SK-N-DZ (cell line): ENCODE data around the gene NLGN2.

ENCODE experiments used
- DNase-seq: peaks from one replicate; pipeline ENCODE4 v3.0.0-alpha.2; 2015; ENCODE audit warnings: low spot score

Gene NLGN2

GRCh38 chr17:7392696-7393612 lies 14.7 kb upstream of the NLGN2 start:
- no peak for DNase-seq

GRCh38 chr17:7393613-7394451 lies 13.8 kb upstream of the NLGN2 start:
- no peak for DNase-seq

GRCh38 chr17:7394452-7395191 lies 13.0 kb upstream of the NLGN2 start, which contains the start of gene PLSCR3:
TSS of gene PLSCR3 (minus strand) at chr17:7394525. CDS start at chr17:7394110, 415 bp downstream.
- DNase-seq: peak; percentile 90

- DNase-seq: no peak
These were observed 11.5 kb upstream of the NLGN2 start for GRCh38 chr17:7396147-7396546.

GRCh38 chr17:7398612-7399011 lies 9.0 kb upstream of the NLGN2 start:
- no peak for DNase-seq

GRCh38 chr17:7403043-7403726 lies 4.5 kb upstream of the NLGN2 start:
- no peak for DNase-seq

- no peak for DNase-seq
These were observed 4.0 kb upstream of the NLGN2 start for GRCh38 chr17:7403727-7403976.

- peak; percentile 100 for DNase-seq
These were observed 3.5 kb upstream of the NLGN2 start, which contains the start of gene TMEM256 for GRCh38 chr17:7403977-7404736. TSS of gene TMEM256 (minus strand) at chr17:7404097. CDS start at chr17:7404084, 13 bp downstream.

- DNase-seq: no peak
These were observed 2.8 kb upstream of the NLGN2 start for GRCh38 chr17:7404737-7405349.

- DNase-seq: no peak
These were observed 2.1 kb upstream of the NLGN2 start for GRCh38 chr17:7405350-7406234.

GRCh38 chr17:7406235-7406825 lies 1.3 kb upstream of the NLGN2 start:
- DNase-seq: no peak

- no peak for DNase-seq
These were observed 563 bp upstream of the NLGN2 start for GRCh38 chr17:7407082-7407481.

GRCh38 chr17:7408252-7408727 lies 645 bp downstream of the NLGN2 start:
- DNase-seq: no peak

- DNase-seq: no peak
These were observed 1.2 kb downstream of the NLGN2 start for GRCh38 chr17:7408863-7409262.

GRCh38 chr17:7409716-7410115 lies 2.1 kb downstream of the NLGN2 start:
- no peak for DNase-seq

- no peak for DNase-seq
These were observed 3.2 kb downstream of the NLGN2 start for GRCh38 chr17:7410634-7411426.

GRCh38 chr17:7411427-7411750 lies 3.7 kb downstream of the NLGN2 start:
- no peak for DNase-seq
